Activated CD8-positive, alpha-beta T cell treated with anti-CD3 and anti-CD28 coated beads, Interleukin-2, amount 10 ng/mL, durations not matched to agents 7 days and 5 days (primary cell): Measurements from ENCODE around the gene GRPEL2. TPM values are rescaled to one million over a fixed set of nuclear protein-coding genes. Genes with fewer than 3 reads are reported as not detected.

Experiments
- ATAC-seq: fragments of 150-1000 bp; cut with Tn5 transposase; one replicate; pipeline ENCODE4 v1.10.0; 2021; ENCODE audit warnings: moderate library complexity
- CTCF ChIA-PET: fragments of 350-600 bp; sonication (Branson Sonifier 250); formaldehyde crosslinking; loops from one replicate; lab custom pipeline; 2021; ENCODE audit warnings: antibody characterized with exemption; lab: Charles Lee
- POLR2A ChIA-PET: fragments of 350-600 bp; sonication (Branson Sonifier 250); formaldehyde crosslinking; loops from one replicate; lab custom pipeline; 2021; ENCODE audit warnings: antibody characterized with exemption; lab: Charles Lee
- DNase-seq: peaks from one replicate; pipeline ENCODE4 v3.0.0-alpha.2; 2020
- H3K27ac Mint-ChIP-seq: one replicate; pipeline ENCODE4 v1.8.0; 2021; ENCODE audit warnings: mild to moderate bottlenecking, mixed read lengths
- H3K27me3 Mint-ChIP-seq: one replicate; pipeline ENCODE4 v1.8.0; 2021; ENCODE audit warnings: low read depth, mixed read lengths
- H3K36me3 Mint-ChIP-seq: one replicate; pipeline ENCODE4 v1.8.0; 2021; ENCODE audit warnings: low read depth, mixed read lengths
- H3K4me1 Mint-ChIP-seq: one replicate; pipeline ENCODE4 v1.8.0; 2021; ENCODE audit warnings: low read depth, mixed read lengths
- H3K4me3 Mint-ChIP-seq: one replicate; pipeline ENCODE4 v1.8.0; 2021; ENCODE audit warnings: mild to moderate bottlenecking, mixed read lengths
- H3K9me3 Mint-ChIP-seq: one replicate; pipeline ENCODE4 v1.8.0; 2022; ENCODE audit warnings: mixed read lengths; ENCODE audit not compliant: insufficient read depth
- total RNA-seq, 2 experiments: library from RNA; stranded (reverse); gene quantifications; one replicate each; pipeline ENCODE4 v1.2.3, GENCODE V29; 2021

The GRPEL2 gene
- total RNA-seq, result 10 to 100 TPM; 29.9 to 30.0 TPM

DNA sequence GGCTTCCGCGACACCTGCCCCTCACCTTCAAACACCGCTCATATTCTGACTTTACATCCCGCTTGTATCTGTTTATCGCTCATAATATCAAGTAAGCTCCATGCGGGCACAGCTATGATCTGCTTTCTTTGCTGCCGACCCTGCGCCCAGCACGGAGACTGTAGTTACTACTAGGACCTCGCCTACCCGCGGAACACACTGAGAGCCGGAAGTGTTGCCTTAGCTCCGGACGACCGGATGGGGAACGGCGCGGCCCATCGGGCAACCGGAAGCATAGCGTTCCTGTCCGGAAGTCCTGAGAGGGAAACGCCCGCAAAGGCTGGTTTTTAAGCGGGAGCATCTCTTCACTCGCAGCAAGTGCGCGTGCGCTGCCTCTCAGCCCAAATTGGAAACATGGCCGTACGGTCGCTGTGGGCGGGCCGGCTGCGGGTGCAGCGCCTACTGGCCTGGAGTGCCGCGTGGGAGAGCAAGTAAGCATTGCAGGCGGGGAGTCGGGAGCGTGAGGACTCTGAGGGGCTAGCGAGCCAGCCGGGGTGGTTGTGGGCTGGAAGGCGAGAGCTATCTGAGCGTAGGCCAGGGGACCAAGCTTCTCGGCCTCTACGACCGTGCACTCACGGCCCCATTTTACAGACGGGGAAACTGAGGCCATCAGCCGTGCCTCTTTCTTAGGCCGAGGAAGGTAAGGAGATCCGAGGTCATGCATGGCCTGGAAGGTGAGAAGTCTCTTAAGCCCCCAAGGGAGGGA is at the start of gene GRPEL2:
TSS of gene GRPEL2 (plus strand) at position 353 of the 745 bp plus-strand sequence. CDS start at position 394, 41 bp downstream.
- H3K27me3 Mint-ChIP-seq, result no peaks in the 10 kb centered on the region
- peaks cover 58% of the 10 kb centered on the region for H3K4me1 Mint-ChIP-seq
- ATAC-seq, result peak; percentile 84
- peak within 1 kb of the TSS; percentile 83 for H3K4me3 Mint-ChIP-seq
- peaks cover 47% of the 10 kb centered on the region for H3K36me3 Mint-ChIP-seq
- ChIA-PET POLR2A (interaction anchor here (0.6 to 3.8 kb wide), 10 partner anchors 10 to 615 kb away, joined by 3 to 57 read pairs (median 4); partner anchors contain the start of genes CSNK1A1, PCYOX1L and SLC26A2), CTCF (interaction anchor here (1.1 to 9.1 kb wide), 12 partner anchors 10 to 206 kb away, joined by 3 to 81 read pairs (median 6); partner anchors contain the start of genes CSNK1A1 and PCYOX1L)
- H3K9me3 Mint-ChIP-seq, result no peaks in the 10 kb centered on the region
- DNase-seq, result peak; percentile 95
- H3K27ac Mint-ChIP-seq, result peak within 1 kb of the TSS; percentile 88

DNA sequence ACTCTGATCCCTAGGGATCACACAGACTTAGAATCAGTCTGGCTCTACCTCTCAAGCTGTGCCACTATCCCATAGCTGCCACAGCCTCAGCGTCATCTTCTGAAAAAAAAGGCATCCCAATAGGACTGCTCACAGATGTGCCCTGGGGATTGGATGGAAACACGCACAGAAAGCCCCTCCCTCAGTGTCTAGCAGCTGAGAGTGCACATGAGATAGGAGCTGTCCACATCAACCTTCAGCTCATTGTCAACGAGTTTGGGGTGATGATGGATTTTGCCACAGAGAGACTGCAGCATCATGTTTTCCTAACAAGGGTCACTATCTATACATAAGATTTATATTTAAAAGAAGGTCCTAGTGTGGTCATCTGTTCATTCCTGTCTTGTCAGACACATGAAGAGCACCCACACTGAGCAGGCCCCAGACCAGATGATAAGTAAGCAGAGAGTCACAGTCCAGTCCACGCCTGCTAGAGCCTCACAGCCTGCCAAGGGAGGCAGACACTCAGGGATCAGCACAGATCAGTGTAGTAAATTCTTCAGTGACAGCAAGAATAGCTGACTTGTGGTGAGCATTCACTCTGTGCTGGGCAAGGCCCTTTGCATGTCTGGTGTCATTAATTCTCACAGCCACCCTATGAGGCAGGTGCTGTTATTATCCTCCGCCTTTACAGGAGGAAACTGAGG is 47.8 kb upstream of the GRPEL2 start:
- Mint-ChIP-seq H3K36me3 (no peaks in the 10 kb centered on the region), H3K27ac (no peak overlapping the region), H3K9me3 (no peaks in the 10 kb centered on the region), H3K4me1 (peaks cover 4% of the 10 kb centered on the region), H3K4me3 (no peak overlapping the region), H3K27me3 (peaks cover 12% of the 10 kb centered on the region)
- DNase-seq (no peak), ATAC-seq (no peak)
- ChIA-PET POLR2A (interaction anchor here (0.6 kb wide), 1 partner anchor 8 kb away, joined by 3 read pairs; no protein-coding TSS in a partner anchor), CTCF (interaction anchor here (0.9 to 1.5 kb wide), 4 partner anchors 18 to 76 kb away, joined by 3 to 4 read pairs (median 4); no protein-coding TSS in a partner anchor)

DNA sequence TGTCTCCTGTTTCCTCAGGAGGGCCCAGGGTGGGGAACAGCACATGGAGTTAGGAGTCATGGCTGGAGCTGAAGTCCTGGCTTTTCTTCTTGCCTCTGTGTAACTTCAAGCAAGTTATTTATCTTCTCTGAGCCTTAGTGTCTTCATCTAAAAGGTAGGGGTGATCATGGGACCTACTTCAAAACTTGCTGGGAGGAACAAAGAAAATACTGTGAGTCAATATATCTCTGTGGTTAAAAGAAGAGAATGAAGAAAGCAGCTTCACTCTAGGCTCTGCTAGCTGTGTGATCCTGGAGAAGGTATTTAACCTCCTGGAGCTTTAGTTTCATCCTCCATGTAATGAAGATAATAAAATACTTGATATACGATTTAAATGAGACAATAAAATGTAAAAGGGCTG is 47.1 kb upstream of the GRPEL2 start:
- H3K36me3 Mint-ChIP-seq, result no peaks in the 10 kb centered on the region
- DNase-seq (no peak), ATAC-seq (no peak)
- ChIA-PET CTCF (interaction anchor here (0.9 to 1.5 kb wide), 4 partner anchors 17 to 75 kb away, joined by 3 to 4 read pairs (median 4); no protein-coding TSS in a partner anchor), POLR2A (interaction anchor here (0.6 kb wide), 1 partner anchor 8 kb away, joined by 3 read pairs; no protein-coding TSS in a partner anchor)
- no peaks in the 10 kb centered on the region for H3K9me3 Mint-ChIP-seq
- H3K27me3 Mint-ChIP-seq, result peaks cover 11% of the 10 kb centered on the region
- H3K4me3 Mint-ChIP-seq, result no peak overlapping the region
- peaks cover 4% of the 10 kb centered on the region for H3K4me1 Mint-ChIP-seq
- H3K27ac Mint-ChIP-seq, result no peak overlapping the region

- ATAC-seq (no peak), DNase-seq (no peak)
- Mint-ChIP-seq H3K27me3 (peaks cover 11% of the 10 kb centered on the region), H3K4me1 (peaks cover 4% of the 10 kb centered on the region), H3K27ac (no peak overlapping the region), H3K36me3 (no peaks in the 10 kb centered on the region), H3K4me3 (no peak overlapping the region), H3K9me3 (no peaks in the 10 kb centered on the region)
- ChIA-PET POLR2A (no interaction called here), CTCF (interaction anchor here (0.5 to 1.5 kb wide), 4 partner anchors 18 to 292 kb away, joined by 3 to 4 read pairs (median 3); no protein-coding TSS in a partner anchor)
Observed at GRCh38 chr5:149298842-149299404, 46.4 kb upstream of the GRPEL2 start.

GRCh38 chr5:149299451-149300054 is 45.7 kb upstream of the GRPEL2 start:
- Mint-ChIP-seq H3K4me1 (peaks cover 4% of the 10 kb centered on the region), H3K4me3 (no peak overlapping the region), H3K27ac (no peak overlapping the region), H3K36me3 (no peaks in the 10 kb centered on the region), H3K9me3 (no peaks in the 10 kb centered on the region), H3K27me3 (peaks cover 11% of the 10 kb centered on the region)
- CTCF ChIA-PET, result interaction anchor here (0.5 kb wide), 1 partner anchor 292 kb away, joined by 3 read pairs; no protein-coding TSS in a partner anchor
- POLR2A ChIA-PET, result no interaction called here
- ATAC-seq (no peak), DNase-seq (no peak)

- Mint-ChIP-seq H3K4me3 (no peak overlapping the region), H3K9me3 (no peaks in the 10 kb centered on the region), H3K27ac (no peak overlapping the region), H3K27me3 (peaks cover 5% of the 10 kb centered on the region), H3K36me3 (no peaks in the 10 kb centered on the region), H3K4me1 (peaks cover 2% of the 10 kb centered on the region)
- POLR2A ChIA-PET, result no interaction called here
- CTCF ChIA-PET, result no interaction called here
- no peak for DNase-seq
- no peak for ATAC-seq
Observed at GRCh38 chr5:149300441-149300840, 44.9 kb upstream of the GRPEL2 start.

DNA sequence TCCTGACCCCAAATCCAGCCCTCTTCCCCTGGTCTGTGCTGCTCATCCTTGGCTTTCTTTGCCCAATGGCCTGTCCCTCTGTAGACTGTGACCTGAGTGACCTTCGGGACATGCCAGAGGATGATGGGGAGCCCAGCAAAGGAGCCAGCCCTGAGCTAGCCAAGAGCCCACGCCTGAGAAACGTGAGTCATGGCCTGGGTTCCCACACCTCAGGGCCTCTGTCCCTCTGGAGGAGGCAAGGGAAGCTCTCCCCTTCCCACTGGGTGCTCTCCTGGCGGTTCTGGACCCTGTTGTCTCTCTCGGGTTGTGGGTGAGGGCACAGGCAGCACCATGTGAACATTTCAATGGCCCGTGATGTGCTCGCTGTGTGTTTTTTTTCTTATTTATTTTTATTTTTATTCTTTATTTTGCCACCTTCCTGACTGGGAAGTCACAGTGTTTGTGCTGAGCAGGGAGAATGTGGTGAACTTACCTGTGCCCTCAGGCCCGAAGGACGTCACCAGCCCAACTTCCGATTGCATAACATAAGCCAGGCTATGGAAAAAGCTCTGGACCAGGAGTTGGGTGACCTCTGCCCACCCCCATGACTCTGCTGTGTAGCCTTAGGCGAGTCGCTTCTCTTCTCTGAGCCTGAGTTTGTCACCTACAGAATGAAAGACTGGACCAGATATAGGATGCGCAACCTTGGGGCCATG is 44.1 kb upstream of the GRPEL2 start:
- no peaks in the 10 kb centered on the region for H3K36me3 Mint-ChIP-seq
- H3K27me3 Mint-ChIP-seq, result peaks cover 5% of the 10 kb centered on the region
- POLR2A ChIA-PET, result no interaction called here
- DNase-seq (no peak), ATAC-seq (no peak)
- no peaks in the 10 kb centered on the region for H3K9me3 Mint-ChIP-seq
- no peak overlapping the region for H3K27ac Mint-ChIP-seq
- no peak overlapping the region for H3K4me3 Mint-ChIP-seq
- CTCF ChIA-PET, result interaction anchor here (0.8 kb wide), 1 partner anchor 133 kb away, joined by 4 read pairs; no protein-coding TSS in a partner anchor
- peaks cover 2% of the 10 kb centered on the region for H3K4me1 Mint-ChIP-seq

GRCh38 chr5:149301744-149302380 is 43.4 kb upstream of the GRPEL2 start:
- ATAC-seq, result no peak
- CTCF ChIA-PET, result interaction anchor here (0.8 kb wide), 1 partner anchor 133 kb away, joined by 4 read pairs; no protein-coding TSS in a partner anchor
- no peak for DNase-seq
- Mint-ChIP-seq H3K4me3 (no peak overlapping the region), H3K9me3 (no peaks in the 10 kb centered on the region), H3K4me1 (peaks cover 2% of the 10 kb centered on the region), H3K27ac (no peak overlapping the region), H3K27me3 (peaks cover 2% of the 10 kb centered on the region), H3K36me3 (no peaks in the 10 kb centered on the region)
- POLR2A ChIA-PET, result no interaction called here

DNA sequence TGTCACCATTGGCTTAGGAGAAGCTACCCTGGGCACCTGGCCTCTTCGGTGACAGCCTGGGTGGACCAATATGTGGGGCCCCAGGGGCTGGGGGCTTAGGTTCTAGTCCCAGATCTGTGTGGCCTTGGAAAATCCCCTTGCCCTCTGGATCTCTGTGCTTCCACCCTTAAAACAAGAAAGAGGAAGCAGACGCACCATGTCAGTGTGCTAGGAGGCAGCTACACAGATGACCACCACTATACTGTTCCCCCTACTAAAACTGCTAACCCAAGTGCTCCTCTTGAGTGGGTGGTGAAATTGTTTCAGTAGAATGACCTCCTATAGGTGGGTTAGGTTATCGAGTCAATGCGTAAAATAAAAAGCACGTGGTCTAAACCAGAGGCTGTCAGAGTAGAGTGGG is 42.7 kb upstream of the GRPEL2 start:
- Mint-ChIP-seq H3K4me3 (no peak overlapping the region), H3K9me3 (no peaks in the 10 kb centered on the region), H3K36me3 (no peaks in the 10 kb centered on the region), H3K27me3 (peaks cover 2% of the 10 kb centered on the region), H3K27ac (no peak overlapping the region), H3K4me1 (peaks cover 2% of the 10 kb centered on the region)
- ChIA-PET CTCF (no interaction called here), POLR2A (interaction anchor here (0.6 kb wide), 1 partner anchor 156 kb away, joined by 3 read pairs; no protein-coding TSS in a partner anchor)
- ATAC-seq (no peak), DNase-seq (no peak)

GRCh38 chr5:149303210-149303609 is 42.1 kb upstream of the GRPEL2 start:
- Mint-ChIP-seq H3K27ac (no peak overlapping the region), H3K4me1 (peaks cover 2% of the 10 kb centered on the region), H3K27me3 (peaks cover 2% of the 10 kb centered on the region), H3K36me3 (no peaks in the 10 kb centered on the region), H3K9me3 (no peaks in the 10 kb centered on the region), H3K4me3 (no peak overlapping the region)
- ChIA-PET CTCF (no interaction called here), POLR2A (no interaction called here)
- ATAC-seq (no peak), DNase-seq (no peak)
